HG02938 (cell line): ENCODE results near the gene SLC39A7.
"Not testable (repeated sequence)": the region's sequence is repeated elsewhere in the genome, so short reads cannot be mapped to it uniquely, and the experiment has no call there.

Source experiments
- ATAC-seq: cut with Tn5 transposase; IDR thresholded peaks from one replicate; pipeline ENCODE4 v1.9.1; 2021; ENCODE audit warnings: mild to moderate bottlenecking, moderate library complexity; ENCODE audit not compliant: unreplicated experiment

The SLC39A7 gene

GRCh38 chr6:33226503-33227120, 25.9 kb downstream of the SLC39A7 start:
- not testable (repeated sequence) for ATAC-seq

DNA sequence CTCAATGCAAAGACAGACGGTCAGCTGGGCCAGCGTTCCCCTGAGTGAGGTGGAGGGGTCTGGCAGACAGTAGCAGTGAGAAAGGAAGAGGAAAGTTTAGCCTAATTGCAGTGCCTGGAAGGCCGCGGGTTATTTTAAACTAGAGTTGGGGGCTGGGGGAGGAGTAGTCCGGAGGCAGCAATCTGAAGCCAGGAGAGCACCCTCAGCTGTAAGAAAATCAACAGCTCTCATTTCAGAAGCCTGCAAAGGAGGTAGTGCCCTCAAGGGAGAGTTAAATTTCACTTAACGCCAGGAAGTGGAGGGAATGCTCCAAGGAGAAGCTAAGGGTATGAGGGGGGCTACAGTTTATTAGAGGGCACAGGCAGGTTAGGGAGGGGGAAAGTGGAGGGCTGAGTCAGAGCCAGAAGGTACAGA, 34.6 kb downstream of the SLC39A7 start:
- no peak for ATAC-seq

GRCh38 chr6:33236328-33236727, 35.7 kb downstream of the SLC39A7 start:
- no peak for ATAC-seq

- no peak for ATAC-seq
Measured at GRCh38 chr6:33236852-33237251, 36.2 kb downstream of the SLC39A7 start.

GRCh38 chr6:33237741-33238140, 37.1 kb downstream of the SLC39A7 start:
- ATAC-seq, result no peak

DNA sequence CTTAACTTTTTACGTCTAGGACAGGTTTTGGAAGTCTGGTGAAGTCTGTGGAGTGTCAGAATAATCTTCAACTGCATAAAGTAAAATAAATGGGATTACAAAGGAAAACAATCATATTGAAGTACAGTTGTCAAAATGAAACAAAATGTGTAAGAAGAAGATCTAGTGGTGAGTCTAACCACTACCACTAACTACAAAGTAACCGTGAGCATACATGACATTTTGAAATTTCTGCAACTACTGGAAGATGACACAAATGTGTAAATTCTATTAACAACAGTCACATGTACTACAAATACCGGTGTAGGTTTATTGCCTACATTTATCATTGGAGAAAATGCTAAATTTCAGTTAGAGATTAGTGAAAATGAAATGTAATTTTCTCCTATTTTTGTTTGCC, 41.3 kb downstream of the SLC39A7 start:
- no peak for ATAC-seq

DNA sequence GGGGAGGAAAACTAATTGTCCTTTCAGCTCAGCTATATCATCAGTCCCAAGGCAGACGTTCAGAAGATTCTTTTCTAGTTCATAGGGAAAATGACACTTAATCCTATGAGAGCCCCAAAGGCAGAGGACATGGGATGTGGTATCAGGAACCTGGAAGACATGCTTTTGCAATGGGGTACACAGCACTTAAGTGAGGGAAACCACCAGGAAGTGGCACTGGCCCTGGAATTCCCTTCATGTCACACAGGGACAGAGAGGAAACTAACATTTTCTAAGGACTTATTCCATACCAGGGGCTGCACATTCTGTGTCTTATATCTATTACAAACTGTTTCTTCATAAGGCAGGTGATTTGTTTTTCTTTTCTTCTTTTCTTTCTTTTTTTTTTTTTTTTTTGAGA, 42.8 kb downstream of the SLC39A7 start:
- ATAC-seq, result no peak

- ATAC-seq, result peak; percentile 38
Measured at GRCh38 chr6:33247977-33248642, 47.4 kb downstream of the SLC39A7 start.

DNA sequence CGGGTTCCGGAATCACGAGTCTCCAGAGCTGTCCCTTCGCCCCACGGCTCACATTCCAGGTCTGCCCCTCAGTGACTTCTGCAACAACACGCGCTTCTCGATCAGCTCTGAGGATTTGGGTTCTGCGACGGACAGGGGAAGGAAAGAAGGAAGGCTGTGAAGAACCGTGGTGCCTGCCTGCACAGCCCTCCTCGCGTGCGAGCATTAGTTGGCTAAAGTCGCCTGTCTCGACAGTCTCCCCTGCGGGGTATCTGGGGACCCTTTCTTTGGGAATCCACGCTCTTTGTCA, 47.9 kb downstream of the SLC39A7 start:
- peak; percentile 1 for ATAC-seq

DNA sequence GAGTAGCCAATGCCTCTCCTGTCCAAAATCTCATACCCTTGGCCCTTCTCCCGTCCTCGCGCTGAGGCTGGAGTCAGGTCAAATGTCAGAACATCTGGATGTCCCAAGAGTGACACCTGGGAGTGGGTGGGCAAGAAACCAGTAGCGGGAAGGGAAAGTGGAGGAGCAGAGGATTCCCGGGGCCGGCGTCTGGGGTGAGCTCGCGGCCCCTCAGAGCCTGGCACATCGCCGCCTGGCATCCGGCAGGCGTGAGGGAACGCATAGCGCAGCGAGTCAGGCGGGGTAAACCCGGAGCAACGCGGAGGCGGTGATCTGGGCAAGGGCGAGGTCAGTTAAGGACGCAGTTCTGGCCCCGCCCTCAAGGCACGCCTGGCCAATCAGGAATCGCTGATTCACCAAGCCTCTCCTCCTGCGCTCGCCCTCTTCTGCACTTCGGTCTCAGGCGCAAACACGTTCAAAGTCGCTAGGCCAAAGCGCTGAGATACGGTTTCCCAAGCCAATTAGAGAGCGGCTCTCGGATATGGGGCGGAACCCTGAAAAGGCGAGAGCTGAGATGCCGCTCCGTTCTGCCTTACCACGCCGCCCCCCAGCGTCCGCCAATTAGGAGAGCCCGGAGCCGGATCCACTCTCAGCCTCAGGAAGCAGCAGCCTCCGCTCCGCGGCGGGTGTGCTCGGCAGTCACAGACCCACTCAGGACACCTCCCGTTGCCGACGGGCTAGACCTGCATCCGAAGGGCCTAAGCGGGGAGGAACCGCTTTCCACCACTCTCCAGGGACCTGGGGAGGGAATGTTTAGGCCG, 48.5 kb downstream of the SLC39A7 start:
- ATAC-seq, result peak; percentile 92

- no peak for ATAC-seq
Measured at GRCh38 chr6:33249732-33250630, 49.3 kb downstream of the SLC39A7 start.

- ATAC-seq, result no peak
Measured at GRCh38 chr6:33250731-33251130, 50.1 kb downstream of the SLC39A7 start.

- ATAC-seq, result no peak
Measured at GRCh38 chr6:33251395-33252012, 50.8 kb downstream of the SLC39A7 start.

DNA sequence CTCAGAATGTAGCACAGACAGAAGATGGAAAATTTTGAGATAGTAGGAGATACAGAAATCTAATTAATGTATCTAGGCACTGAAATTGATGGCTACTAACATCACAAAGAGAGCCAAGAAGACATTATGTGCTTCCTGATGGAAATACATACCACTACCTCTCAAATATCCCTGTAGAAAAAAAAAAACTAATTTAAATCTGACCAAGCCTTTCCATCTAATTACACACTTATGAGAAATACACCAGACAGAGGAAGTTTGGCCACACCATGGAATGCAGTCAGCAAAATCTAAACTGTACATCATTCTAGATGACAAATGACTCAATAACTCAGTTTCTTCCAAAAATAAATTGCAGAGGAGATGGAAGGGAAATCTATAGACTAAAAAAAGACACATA, 52.1 kb downstream of the SLC39A7 start:
- ATAC-seq, result no peak
